Parathyroid adenoma (tissue), 2 donors: ENCODE data around the gene STK17B.

ENCODE experiments used
- H2AFZ ChIP-seq: fragments of 300-600 bp; sonication (generic); one replicate; pipeline ENCODE4 v1.7.0; 2017; ENCODE audit warnings: antibody characterized with exemption, mild to moderate bottlenecking
- H3K27ac ChIP-seq: fragments of 300-600 bp; sonication (generic); one replicate; pipeline ENCODE4 v1.7.0; 2017
- H3K27me3 ChIP-seq: fragments of 300-600 bp; sonication (generic); one replicate; pipeline ENCODE4 v1.7.0; 2017; ENCODE audit warnings: low read length; ENCODE audit not compliant: control insufficient read depth, insufficient read depth
- H3K36me3 ChIP-seq: fragments of 300-600 bp; sonication (generic); one replicate; pipeline ENCODE4 v1.7.0; 2017; ENCODE audit warnings: low read length; ENCODE audit not compliant: control insufficient read depth, insufficient read depth
- H3K4me1 ChIP-seq: fragments of 300-600 bp; sonication (generic); one replicate; pipeline ENCODE4 v1.7.0; 2017; ENCODE audit warnings: control low read depth
- H3K4me2 ChIP-seq: fragments of 300-600 bp; sonication (generic); one replicate; pipeline ENCODE4 v1.7.0; 2017; ENCODE audit warnings: low read length
- H3K4me3 ChIP-seq: fragments of 300-600 bp; sonication (generic); one replicate; pipeline ENCODE4 v1.7.0; 2017; ENCODE audit warnings: low read depth, low read length
- H3K79me2 ChIP-seq: fragments of 300-600 bp; sonication (generic); one replicate; pipeline ENCODE4 v1.7.0; 2017; ENCODE audit warnings: control low read depth
- H3K9ac ChIP-seq: fragments of 300-600 bp; sonication (generic); one replicate; pipeline ENCODE4 v1.7.0; 2017; ENCODE audit warnings: mild to moderate bottlenecking
- H3K9me3 ChIP-seq: fragments of 300-600 bp; sonication (generic); one replicate; pipeline ENCODE4 v1.7.0; 2017; ENCODE audit warnings: low read length; ENCODE audit not compliant: control insufficient read depth
- CTCF ChIP-seq: fragments of 300-600 bp; sonication (generic); IDR thresholded peaks from one replicate; pipeline ENCODE4 v1.7.0; 2017; ENCODE audit warnings: antibody characterized with exemption, mild to moderate bottlenecking
- donor health status: primary hyperparathyroidism.

The STK17B gene

GRCh38 chr2:196173505-196173904 is 2.1 kb upstream of the STK17B start:
- Histone ChIP-seq H3K4me1 (no peaks in the 10 kb centered on the region), H2AFZ (no peak overlapping the region), H3K9me3 (no peaks in the 10 kb centered on the region), H3K4me3 (no peak overlapping the region), H3K79me2 (no peaks in the 10 kb centered on the region), H3K27me3 (no peaks in the 10 kb centered on the region), H3K9ac (no peak overlapping the region), H3K36me3 (no peaks in the 10 kb centered on the region), H3K27ac (no peak overlapping the region), H3K4me2 (no peak overlapping the region)
- no peak for TF ChIP-seq CTCF

- no peak for TF ChIP-seq CTCF
- peak overlapping the region; percentile 8 for H2AFZ ChIP-seq
- no peak overlapping the region for H3K27ac ChIP-seq
- no peaks in the 10 kb centered on the region for H3K36me3 ChIP-seq
- no peaks in the 10 kb centered on the region for H3K27me3 ChIP-seq
- no peaks in the 10 kb centered on the region for H3K9me3 ChIP-seq
- H3K4me3 ChIP-seq: no peak overlapping the region
- H3K79me2 ChIP-seq: no peaks in the 10 kb centered on the region
- no peaks in the 10 kb centered on the region for H3K4me1 ChIP-seq
- H3K4me2 ChIP-seq: no peak overlapping the region
- H3K9ac ChIP-seq: no peak overlapping the region
These were observed 1.6 kb upstream of the STK17B start for GRCh38 chr2:196172951-196173350.

GRCh38 chr2:196171946-196172345 is 568 bp upstream of the STK17B start:
- H3K9me3 ChIP-seq: no peaks in the 10 kb centered on the region
- no peaks in the 10 kb centered on the region for H3K4me1 ChIP-seq
- peak overlapping the region; percentile 51 for H2AFZ ChIP-seq
- H3K27ac ChIP-seq: peak overlapping the region; percentile 0
- TF ChIP-seq CTCF: no peak
- no peak overlapping the region for H3K9ac ChIP-seq
- H3K36me3 ChIP-seq: no peaks in the 10 kb centered on the region
- no peaks in the 10 kb centered on the region for H3K27me3 ChIP-seq
- H3K4me2 ChIP-seq: peak overlapping the region; percentile 74
- no peaks in the 10 kb centered on the region for H3K79me2 ChIP-seq
- peak overlapping the region; percentile 42 for H3K4me3 ChIP-seq

GRCh38 chr2:196170606-196171247 is 651 bp downstream of the STK17B start:
- peak overlapping the region; percentile 99 for H2AFZ ChIP-seq
- H3K9me3 ChIP-seq: no peaks in the 10 kb centered on the region
- peak overlapping the region; percentile 86 for H3K4me3 ChIP-seq
- H3K4me2 ChIP-seq: peak overlapping the region; percentile 84
- no peaks in the 10 kb centered on the region for H3K79me2 ChIP-seq
- peak overlapping the region; percentile 66 for H3K27ac ChIP-seq
- H3K9ac ChIP-seq: peak overlapping the region; percentile 17
- H3K36me3 ChIP-seq: no peaks in the 10 kb centered on the region
- TF ChIP-seq CTCF: no peak
- H3K4me1 ChIP-seq: no peaks in the 10 kb centered on the region
- H3K27me3 ChIP-seq: no peaks in the 10 kb centered on the region

GRCh38 chr2:196170213-196170605 is 1.2 kb downstream of the STK17B start:
- no peaks in the 10 kb centered on the region for H3K9me3 ChIP-seq
- H3K9ac ChIP-seq: no peak overlapping the region
- H2AFZ ChIP-seq: peak overlapping the region; percentile 99
- H3K4me1 ChIP-seq: no peaks in the 10 kb centered on the region
- H3K79me2 ChIP-seq: no peaks in the 10 kb centered on the region
- no peaks in the 10 kb centered on the region for H3K36me3 ChIP-seq
- peak overlapping the region; percentile 84 for H3K4me2 ChIP-seq
- no peak for TF ChIP-seq CTCF
- H3K27me3 ChIP-seq: no peaks in the 10 kb centered on the region
- H3K27ac ChIP-seq: peak overlapping the region; percentile 66
- peak overlapping the region; percentile 86 for H3K4me3 ChIP-seq
